Dermis blood vessel endothelial cell (primary cell): ENCODE measurements around the gene ADGRV1. TPM values are rescaled to one million over a fixed set of nuclear protein-coding genes. Genes with fewer than 3 reads are reported as not detected.
"Not testable (repeated sequence)": the region's sequence is repeated elsewhere in the genome, so short reads cannot be mapped to it uniquely, and the experiment has no call there.

ENCODE experiments used
- DNase-seq: peaks from one replicate; pipeline ENCODE4 v3.0.0; 2010
- total RNA-seq: library from RNA; depleted of rRNA; stranded (reverse); fragments of >200 nt; gene quantifications from 2 replicates; pipeline ENCODE4 v1.2.3, GENCODE V29; 2014

Gene ADGRV1
- total RNA-seq, 1 donor from 2014 or later = under 0.01 TPM

DNA sequence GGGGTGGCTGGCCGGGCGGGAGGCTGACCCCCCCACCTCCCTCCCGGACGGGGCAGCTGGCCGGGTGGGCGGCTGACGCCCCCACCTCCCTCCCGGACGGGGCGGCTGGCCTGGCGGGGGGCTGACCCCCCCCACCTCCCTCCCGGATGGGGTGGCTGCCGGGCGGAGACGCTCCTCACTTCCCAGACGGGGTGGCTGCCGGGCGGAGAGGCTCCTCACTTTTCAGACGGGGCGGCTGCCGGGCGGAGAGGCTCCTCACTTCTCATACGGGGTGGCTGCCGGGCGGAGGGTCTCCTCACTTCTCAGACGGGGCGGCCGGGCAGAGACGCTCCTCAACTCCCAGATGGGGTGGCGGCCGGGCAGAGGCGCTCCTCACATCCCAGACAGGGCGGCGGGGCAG, 37.2 kb downstream of the ADGRV1 start:
- DNase-seq = not testable (repeated sequence)

DNA sequence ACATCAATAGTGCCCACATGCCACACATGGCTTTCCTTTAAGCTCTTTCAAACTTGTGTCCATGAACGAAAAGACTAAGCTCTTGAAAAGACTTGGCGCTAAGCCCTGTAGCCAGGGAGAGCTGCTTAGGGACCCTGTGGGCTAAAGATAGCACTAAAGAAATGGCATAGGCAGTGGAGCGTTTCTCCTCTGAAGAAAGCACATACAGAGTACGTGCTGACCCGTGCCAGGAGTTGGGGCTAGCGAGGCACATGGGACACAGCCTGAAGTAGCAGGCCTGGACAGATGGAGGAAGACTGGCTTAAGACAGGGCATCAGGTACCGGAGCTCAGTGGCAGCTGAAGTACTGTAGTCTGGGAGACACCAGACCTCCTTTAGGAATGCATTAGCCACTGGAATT, 39.7 kb downstream of the ADGRV1 start:
- no peak for DNase-seq

DNA sequence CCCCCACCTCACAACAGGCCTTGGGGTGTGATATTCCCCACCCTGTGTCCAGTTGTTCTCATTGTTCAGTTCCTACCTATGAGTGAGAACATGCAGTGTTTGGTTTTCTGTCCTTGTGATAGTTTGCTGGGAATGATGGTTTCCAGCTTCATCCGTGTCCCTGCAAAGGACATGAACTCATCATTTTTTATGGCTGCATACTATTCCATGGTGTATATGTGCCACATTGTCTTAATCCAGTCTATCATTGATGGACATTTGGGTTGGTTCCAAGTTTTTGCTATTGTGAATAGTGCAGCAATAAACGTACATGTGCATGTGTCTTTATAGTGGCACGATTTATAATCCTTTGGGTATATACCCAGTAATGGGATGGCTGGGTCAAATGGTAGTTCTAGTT, 41.7 kb downstream of the ADGRV1 start:
- not testable (repeated sequence) for DNase-seq

DNA sequence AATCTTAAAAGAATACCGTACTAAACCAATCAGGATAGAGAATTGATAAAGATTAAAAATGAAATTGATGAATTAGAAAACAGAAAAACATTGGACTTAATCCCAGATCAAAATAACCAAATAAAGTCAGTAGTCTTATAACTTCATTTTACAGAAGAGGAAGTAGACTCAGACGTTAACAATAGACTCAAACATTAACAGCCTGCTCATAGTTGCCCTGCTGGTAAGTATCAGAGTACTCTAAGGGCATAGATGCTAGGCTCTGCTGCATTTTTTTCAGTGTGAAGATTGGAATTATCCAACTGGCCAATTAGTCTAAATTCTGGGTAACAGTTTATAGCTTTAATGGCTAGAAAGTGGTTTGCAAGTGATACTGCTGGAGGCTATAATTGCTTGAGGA, 42.9 kb downstream of the ADGRV1 start:
- DNase-seq = no peak

DNA sequence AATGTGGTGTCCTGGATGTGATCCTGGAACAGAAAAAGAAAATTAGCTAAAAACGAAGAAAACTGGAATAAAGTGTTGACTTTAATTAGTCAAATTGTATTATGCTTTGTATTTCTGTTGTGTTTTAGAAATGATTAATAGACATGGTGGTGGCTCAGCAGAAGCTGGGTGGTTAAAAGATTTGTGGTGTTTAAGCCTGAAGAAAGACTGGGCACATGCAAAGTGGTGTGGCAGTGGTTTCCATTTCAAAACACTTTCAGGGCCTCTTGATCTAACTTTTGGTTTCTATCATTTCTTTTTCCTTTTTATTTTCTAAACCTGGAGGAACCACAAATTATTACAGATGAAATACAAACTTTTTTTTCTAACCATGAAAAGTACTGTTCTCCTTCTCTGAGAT, 44.1 kb downstream of the ADGRV1 start:
- no peak for DNase-seq

DNA sequence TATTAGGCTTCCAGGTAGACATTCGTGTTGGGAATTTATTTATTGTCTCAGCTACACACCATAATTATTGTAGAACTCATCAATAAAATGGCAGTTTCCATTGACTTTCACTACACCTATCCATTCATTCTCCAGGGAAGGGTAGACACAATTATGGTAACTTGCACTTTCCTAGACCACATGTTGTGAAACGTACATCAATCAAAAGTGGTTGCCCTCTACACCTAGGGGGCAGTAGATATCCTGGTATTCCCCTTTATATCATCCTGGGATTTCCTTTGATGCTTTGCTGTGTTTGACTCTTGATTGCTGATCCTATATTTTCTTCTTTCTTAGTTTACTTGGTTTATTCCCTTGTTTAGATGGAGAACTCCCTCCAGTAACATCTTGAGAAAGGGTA, 47.9 kb downstream of the ADGRV1 start:
- peak; percentile 23 for DNase-seq

DNA sequence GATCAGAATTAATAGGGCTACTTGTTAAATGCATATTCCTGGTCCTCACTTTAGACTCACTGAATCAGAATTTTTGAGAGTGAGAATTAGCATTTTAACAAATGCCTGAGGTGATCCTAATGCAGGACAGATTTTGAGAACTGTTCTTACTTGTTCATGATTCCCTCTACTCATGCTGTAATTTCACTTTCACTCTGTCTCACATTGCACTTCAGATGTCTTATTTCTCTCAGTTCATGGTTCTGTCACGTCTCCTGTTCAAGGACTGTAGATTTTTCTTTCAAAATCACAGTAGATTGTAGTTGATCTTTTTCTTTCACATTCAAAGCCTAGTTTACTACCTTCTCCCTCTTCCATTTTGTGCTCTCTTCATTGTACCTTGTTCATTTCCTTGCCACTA, 54.3 kb downstream of the ADGRV1 start:
- DNase-seq = no peak

DNA sequence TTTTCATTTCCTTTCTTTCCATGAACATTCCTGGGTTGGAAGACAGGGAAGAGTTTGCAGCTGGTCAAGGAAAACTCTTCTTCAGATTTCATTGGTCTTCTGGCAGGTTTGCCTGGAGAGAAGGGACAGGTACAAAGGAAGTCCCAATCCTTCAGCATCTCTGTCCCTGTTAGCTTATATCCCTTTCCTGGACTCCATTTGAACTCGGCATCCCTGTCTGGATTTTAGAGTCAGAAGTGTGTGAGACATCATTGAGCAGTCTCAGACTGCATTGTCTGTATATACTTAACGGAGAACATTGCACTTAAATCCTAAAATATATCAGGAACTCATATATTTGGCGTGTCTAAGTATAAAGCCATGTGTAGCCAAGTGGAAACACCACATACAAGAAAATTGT, 54.9 kb downstream of the ADGRV1 start:
- no peak for DNase-seq

DNA sequence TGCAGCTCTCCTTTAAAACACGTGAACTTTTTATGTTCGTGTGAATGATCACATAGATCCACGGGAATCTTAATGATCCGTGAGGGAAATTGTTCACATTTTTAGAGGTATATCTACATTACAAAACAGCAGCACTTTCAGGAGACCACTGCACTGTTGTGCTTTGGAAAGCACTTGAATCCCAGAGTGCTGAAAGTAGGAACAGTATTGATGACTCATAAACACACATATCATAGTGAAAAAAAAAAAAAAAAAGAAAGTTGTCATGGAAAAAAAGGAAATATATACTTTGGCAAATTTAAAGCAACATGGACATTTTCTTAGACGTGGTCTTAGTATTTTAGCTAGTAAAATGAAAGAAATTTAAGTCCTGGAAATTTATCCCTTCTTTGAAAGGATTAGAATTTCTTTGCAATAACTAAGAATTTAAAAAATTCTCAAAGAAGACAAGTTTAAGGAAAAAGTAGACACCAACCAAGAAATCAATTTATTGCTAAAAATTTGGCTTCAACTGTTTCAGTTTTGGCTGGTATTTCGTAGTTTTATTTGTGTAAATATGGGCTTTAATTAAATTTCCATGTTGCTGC, 55.4 kb downstream of the ADGRV1 start:
- DNase-seq = no peak

DNA sequence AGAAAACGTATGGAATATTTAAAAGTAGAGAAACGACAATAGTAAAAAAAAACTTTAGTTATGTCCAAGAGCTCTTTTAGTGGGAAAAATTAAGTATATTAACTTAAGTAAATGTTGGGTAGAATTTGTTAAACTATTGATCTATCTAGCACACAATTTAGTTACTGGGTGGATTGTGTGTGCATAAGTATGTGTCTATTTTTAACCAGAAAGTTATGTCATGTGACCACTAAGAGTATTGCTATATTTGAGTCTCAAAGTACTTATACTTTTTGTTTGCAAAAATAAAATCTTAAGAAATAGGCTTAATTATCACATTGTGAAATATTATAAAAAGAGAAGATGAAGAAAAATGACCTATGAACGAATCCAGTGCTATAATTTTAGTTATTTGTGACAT, 56.8 kb downstream of the ADGRV1 start:
- no peak for DNase-seq

DNA sequence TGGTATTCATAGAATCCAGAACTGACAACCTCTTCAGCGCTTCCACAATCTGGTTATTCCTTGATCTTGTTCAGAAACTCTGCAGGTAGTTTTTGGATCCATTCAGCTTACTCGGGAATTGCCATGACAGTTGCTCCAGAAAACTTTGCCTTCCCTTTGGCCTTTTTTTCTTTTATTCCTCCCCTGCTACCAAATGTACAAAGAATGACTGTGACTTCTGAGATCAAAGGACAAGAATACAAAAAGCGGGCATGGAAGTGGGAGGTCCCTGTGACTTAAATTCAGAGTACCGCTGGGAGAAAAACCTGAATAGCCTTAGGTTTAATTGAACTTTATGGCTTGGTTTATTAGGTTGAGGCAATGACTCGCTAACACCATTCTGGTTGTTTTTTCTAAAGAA, 59.5 kb downstream of the ADGRV1 start:
- no peak for DNase-seq

DNA sequence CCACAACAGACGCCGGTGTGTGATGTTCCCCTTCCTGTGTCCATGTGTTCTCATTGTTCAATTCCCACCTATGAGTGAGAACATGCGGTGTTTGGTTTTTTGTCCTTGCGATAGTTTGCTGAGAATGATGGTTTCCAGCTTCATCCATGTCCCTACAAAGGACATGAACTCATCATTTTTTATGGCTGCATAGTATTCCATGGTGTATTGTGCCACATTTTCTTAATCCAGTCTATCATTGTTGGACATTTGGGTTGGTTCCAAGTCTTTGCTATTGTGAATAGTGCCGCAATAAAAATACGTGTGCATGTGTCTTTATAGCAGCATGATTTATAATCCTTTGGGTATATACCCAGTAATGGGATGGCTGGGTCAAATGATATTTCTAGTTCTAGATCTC, 61.2 kb downstream of the ADGRV1 start:
- not testable (repeated sequence) for DNase-seq

DNA sequence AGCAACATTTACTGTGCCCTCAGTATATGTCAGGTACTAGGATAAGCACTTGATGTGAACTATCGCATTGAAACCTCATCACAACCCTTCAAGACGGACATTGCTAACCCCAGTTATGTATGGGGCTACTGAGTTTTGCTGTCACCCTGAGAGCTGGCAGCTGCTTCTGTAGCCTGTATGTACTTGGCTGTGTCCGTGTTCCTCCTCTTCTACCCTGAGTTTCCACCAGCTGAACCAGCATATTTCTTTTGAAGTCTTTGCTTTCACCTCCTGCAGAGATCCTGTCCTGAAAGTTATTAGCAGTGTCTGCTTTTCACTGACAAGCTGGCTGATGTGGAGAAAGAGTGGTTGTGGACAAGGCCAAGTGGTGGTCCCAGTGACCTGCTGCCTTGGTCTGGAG, 63.3 kb downstream of the ADGRV1 start:
- DNase-seq = no peak

DNA sequence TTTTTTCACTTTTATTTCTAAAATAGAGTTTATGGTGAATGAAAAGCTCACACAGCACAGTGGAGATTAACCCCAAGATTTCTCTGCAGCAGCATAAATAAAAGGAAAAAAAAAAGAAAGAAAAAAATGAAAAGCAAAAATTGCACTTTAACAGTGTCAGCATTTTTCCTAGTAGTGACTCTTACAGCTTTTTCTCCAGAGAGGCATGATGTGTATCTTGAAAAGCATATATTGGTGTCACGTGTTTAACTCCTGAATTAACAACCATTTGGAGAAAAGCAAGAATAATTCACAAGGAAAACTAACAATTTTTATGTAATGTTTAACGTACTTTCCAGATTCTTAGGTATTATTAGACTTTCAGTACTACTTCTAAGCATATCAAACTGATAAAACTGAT, 67.9 kb downstream of the ADGRV1 start:
- no peak for DNase-seq

DNA sequence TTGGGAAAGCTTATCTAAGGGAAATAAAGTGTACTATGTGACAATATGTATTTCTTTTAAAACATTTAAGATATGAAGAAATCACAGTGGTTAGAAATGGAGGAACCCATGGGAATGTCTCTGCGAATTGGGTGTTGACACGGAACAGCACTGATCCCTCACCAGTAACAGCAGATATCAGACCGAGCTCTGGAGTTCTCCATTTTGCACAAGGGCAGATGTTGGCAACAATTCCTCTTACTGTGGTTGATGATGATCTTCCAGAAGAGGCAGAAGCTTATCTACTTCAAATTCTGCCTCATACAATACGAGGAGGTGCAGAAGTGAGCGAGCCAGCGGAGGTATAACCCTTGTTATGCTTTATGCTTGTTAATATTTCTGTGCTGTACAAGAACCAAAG, 69.9 kb downstream of the ADGRV1 start:
- DNase-seq = no peak

DNA sequence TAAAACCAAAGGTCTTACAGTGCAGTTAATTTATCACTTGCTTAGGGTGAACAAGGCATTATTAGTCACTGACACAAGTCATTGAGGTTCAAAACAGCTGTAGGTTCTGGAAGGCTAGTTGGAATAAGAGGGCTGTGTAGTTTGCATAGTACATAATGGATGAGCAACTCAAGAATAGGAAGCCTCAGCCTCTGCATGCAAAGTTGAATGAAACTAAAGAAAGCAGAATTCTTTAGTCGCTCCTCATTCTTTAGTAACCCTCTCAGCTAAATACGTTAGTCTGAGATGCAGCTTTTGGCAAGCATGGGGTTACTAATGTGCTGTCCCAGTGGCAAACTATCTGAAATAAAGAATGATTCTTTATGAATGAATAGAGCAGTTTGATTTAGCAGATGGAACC, 74.2 kb downstream of the ADGRV1 start:
- no peak for DNase-seq

DNA sequence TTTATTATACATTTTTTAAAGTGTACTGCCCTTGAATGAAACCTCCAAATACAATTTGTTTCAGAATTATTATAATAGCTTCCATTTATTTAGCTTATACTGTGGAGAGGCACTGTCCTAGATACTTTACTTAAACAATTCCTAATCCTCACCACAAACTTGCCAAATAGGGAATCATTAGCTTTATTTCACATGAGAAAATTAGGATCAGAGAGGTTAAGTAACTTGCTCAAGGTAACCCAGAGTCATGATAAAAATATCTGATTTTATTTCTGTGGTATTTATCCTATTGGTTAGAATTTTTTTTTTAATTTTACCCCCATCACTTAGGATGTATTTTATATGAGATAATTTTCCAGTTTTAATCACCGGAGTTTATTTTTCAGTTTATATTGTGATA, 78.4 kb downstream of the ADGRV1 start:
- no peak for DNase-seq

DNA sequence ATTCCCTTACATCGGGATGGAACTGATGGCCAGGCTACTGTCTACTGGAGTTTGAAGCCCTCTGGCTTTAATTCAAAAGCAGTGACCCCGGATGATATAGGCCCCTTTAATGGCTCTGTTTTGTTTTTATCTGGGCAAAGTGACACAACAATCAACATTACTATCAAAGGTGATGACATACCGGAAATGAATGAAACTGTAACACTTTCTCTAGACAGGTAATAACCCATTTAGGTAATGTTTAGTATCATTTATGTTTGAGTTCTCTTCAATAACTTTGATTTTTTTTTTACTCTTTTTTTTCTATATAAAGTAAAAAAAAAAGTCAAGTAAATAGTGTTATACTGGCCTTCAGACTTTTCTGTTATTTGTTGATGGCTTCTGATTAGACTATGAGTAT, 79.1 kb downstream of the ADGRV1 start:
- no peak for DNase-seq

DNA sequence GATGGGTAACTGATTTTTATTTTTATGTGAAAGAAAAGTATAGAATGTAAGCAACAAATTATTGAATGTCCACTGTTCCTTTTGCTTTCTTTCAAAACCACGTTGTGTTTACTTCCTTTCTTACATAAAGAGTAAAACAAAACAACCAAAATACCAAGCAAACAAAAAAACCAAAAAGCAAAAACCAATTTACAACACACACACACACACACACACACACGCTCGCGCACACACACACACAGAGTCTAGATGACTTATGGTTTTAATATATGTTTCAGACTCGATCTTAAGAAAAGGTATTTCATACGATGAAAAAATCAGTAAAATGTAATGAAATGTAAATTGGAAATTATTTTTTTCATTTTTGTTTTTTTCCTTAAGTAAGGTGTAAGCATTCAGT, 80.3 kb downstream of the ADGRV1 start:
- DNase-seq = no peak

DNA sequence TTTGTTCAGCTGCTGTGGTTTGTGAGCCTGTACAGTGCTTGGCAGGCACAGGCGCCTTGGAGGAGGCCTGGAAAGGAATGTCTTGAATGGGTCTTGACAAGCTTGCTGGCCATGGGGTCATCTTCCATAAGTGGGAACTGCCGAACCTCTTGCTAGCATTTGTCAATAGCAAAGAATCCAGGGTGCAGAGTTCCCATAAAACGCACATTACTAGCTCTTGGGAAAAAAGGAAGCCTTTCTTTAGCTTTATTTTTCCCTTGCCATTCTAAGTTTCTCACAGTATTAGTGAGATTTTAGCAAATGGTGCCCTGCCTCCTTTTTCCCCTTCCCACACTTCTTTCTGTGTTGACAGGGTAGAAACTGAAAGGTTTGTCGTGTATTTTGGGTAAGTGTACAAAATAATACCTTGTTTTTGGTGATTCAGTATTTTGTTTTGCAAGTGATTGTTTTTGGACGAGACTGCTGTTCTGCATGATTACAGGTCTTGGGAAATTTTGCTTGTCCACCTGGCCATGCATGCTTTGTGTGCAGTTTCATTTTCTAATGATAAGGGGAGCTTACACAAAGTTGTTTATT, 82.0 kb downstream of the ADGRV1 start:
- no peak for DNase-seq

DNA sequence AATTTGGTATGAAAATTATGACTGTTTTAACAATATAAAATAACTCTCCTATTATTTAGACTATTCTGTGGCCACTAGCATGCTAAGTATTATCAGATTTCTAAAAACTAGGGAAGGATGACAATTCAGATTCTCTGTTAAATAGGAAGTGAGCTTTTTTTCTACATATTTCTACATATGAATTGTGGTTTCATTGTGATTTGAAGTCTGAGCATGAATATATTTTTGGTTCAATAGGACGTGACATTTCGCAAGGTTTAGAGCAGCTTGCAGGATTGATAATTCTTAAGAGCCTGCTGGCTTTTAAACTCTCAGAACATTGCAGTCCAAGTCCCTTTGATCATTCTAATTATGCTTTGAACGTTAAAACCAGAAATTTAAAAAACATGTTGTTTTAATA, 82.9 kb downstream of the ADGRV1 start:
- no peak for DNase-seq

DNA sequence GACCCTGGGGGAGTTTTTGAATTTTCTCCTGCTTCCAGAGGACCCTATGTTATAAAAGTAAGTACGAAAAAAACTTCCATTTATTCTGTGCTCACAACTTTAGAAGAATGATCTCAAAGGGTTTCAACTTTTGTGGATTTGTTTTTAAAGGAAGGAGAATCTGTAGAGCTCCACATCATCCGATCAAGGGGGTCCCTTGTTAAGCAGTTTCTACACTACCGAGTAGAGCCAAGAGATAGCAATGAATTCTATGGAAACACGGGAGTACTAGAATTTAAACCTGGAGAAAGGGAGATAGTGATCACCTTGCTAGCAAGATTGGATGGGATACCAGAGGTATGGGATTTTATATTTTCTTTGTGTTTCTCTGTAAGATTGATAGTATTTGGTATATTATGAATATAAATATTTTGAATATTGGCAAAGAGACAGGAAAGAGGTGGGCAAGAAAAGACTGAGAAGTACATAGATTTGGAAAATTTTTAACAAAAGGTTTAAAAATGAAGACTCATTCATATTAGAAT, 84.2 kb downstream of the ADGRV1 start:
- no peak for DNase-seq

DNA sequence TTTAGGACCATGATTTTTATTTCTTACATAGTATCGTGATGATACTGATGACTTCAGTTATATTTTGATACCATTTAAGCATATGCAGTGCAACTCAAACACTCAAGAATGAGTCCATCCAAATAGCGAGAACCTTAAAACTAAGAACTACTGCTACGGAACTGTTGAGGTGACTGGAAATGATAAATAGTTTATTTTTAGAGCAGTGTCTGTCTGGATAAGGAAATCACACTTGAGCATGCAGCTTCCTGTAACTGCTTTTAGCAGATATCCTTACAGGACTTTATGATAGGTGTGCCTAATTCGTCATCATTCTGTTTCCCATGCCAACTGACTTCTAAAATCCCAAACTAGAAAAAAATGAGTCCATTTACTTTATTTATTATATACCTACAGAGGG, 85.5 kb downstream of the ADGRV1 start:
- no peak for DNase-seq

DNA sequence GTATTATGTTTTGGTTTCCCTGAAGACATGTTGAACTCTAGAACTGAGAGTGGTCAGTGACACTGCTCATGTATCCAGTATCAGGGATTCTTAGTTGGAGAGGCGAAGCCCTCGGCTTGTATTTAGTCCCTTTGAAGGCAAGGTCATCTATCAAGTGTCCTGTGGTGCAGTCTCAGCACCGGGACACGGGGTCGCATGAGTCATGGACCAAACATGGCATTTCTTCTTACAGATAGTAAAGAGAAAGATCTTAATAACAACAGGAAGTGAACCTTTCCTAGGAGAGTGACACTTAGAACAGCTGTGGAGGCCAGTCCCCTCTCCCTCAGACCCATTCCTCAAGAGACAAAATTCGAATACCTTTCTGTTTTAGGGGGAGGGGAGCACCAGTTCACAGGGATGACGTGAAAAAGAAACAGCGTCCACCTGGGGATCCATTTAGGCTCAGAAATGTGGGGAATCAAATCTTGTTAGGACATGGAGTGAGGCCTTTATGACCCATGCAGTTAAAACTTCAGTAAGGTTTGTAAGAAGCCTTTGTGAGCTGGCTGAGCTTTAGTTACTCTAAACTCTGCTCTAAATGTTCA, 86.5 kb downstream of the ADGRV1 start:
- DNase-seq = peak; percentile 2

DNA sequence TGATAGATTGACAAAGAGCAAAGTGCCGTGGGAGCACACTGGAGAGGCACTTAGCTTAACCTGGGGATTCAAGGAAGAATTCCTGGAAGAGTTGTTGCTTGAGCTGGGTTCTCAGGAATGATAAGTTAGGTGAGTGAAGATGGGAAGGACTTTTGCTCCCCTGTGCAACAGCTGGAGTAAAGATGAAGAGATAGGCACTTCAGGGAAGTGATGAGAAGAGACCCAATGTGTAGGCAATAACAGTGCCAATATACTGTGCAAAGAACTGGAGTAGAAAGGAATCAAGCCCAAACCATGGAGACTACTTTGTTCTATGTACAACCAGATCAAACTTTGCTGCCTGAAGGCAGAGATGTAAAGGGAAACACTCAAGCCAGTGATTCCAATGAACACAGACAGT, 92.2 kb downstream of the ADGRV1 start:
- DNase-seq = no peak
